SKM-1 (cell line): ENCODE measurements around the gene SYNE4.

Experiments used
- DNase-seq: peaks from one replicate; lab custom pipeline; 2025; ENCODE audit not compliant: unreplicated experiment; lab: John Stamatoyannopoulos, UW

SYNE4 gene

DNA sequence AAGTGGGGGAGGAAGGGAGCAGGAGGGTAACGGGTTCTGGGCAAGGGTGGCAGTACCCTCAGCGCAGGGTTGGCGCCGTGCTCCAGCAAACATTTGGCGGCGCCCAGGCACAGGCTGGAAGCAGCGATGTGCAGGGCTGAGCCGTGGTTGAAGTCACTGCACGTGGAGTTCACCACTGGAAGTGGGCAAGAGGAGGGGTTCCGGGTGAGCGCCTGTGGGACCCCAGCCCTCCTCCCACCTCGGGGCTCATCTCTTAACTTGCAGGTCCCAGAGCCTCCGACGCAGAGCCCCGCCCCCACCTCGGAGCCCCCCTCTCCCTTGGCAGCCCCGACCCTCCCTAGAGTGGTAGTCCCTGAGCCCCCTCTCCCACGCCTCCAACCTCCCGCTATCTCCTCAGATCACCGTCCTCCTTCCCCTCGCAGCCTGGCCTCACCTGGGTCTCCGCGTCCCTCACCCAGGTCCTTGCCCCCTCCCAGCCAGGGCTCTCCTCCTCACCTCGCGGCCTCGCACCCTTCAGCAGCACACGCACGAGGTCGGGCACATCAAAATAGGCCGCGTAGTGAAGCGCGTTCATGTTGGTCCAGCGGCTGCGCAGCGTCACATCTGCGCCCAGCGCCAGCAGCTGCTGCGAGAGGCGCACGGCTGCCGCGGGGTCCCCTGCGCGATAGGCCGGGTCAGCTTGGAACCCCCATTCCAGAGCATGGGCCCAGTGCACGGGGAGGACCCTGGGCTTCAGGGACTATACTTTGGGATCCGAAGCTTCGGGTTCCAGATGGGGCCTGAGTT is 17.7 kb upstream of the SYNE4 start:
- DNase-seq, result no peak

GRCh38 chr19:36025541-36025940 is 16.9 kb upstream of the SYNE4 start:
- DNase-seq, result no peak

GRCh38 chr19:36023432-36023831 is 14.8 kb upstream of the SYNE4 start:
- no peak for DNase-seq

GRCh38 chr19:36019061-36019670 is 10.6 kb upstream of the SYNE4 start:
- DNase-seq, result no peak

- peak; percentile 97 for DNase-seq
These were observed 5.7 kb upstream of the SYNE4 start, which contains the start of gene ALKBH6 for GRCh38 chr19:36014012-36014924. ALKBH6 (minus strand) TSS chr19:36014213; CDS start chr19:36013397, 816 bp downstream.

DNA sequence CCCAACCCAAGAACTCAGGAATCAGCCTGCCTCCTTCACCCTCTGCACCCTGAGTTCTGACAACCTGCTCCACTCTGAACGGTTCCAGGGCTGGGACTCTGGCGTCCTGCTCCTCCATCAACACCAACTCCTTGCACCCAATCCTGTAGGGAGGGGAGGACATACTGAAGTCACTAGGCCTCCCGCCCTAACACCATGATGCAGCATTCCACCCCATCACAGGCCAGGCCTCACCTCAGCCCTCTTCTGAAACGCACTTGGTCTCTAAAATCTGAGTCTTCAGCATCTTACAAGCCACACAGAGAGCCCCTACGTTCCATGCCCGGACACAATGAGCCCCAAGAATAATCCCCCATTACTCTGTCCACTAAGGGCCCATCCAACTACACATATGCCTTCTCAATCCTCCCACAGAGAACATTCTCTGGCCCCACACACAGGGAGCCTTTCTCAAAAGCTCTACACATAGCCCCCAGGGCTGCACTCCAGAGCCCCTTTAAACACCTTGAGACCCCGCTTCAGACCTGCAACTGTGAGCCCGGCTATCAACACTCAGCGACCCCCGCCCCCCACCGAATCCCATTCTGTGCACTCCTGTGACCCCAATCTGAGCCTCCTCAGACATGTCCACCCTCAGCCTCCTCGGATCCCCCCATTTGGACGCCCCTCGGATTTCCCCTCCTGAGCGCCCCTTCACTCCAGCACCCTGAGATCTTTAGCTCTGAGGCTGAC is 4.8 kb upstream of the SYNE4 start:
- no peak for DNase-seq

DNA sequence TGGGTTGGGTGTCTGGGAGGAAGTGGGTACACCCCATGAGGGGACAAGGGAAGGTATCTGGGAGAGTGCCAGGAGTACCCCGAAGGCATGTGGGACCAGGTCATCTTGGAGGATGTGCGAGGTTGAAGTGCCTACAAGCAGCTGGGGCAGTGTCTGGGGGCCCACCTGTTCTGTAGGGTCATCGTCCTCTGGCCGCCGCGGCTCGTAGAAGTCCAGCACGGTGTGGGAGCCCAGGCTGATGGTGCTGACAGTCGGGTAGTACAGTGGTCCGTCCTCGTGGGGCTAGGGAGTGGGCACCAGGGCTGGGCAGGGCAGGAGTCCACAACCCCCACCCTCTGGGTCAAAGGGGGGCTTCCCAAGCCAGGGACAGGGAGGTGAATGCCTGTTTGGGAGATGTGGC is 1.8 kb upstream of the SYNE4 start:
- no peak for DNase-seq

DNA sequence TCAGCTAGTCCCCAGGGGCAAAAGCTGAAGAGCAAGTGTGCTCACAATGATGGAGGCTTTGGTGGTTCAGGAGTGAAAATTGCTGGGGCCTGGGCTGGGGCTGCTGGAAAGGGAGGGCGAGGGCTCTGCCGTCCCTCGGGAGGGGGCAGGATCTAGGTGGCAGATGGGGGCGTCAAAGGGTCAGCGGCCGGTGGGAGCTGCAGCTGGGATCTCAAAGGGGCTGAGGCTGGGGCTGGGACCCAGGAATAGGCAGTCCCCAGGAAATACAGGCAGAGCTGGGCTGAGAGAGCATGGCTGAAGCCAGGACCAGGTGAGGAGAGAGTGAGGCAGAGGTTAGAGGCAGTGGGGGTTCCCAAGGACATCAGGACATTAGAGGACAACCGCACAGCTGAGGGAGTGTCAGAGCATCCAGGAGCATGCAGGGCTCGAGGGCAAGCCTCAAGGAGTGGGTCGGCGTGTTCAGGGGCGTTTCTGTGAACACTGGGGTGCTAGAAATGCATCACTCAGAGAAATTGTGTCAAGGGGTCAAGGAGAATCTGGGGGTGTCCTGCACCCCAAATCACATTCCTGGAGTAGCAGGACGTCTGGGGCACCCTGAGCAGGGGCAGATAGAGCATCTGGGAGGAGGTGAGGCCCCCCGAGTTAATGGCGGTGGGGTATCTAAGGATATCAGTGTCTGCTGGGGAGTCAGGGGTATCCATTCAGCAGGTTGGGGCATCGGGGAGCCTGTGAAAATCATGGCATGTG is 1.2 kb upstream of the SYNE4 start:
- no peak for DNase-seq

DNA sequence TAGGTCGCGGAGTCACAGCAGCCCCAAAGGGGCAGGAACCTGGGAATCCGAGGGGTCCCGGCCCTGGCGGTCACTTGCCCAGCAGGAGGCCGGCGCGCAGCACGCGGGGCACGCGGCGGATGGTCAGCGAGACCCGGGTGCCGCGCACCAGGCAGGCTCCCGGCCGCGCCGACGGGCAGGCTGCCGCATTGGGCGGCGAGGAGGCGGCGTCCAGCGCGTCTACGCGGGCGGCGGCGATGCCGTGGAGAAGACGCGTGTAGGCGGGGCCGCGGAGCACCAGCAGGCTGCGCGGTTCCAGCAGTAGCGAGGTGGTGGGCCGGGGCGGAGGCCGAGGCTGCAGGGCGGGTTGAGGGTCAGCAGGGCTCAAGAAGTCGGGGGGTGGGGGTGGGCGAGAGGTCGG is 607 bp upstream of the SYNE4 start:
- no peak for DNase-seq

DNA sequence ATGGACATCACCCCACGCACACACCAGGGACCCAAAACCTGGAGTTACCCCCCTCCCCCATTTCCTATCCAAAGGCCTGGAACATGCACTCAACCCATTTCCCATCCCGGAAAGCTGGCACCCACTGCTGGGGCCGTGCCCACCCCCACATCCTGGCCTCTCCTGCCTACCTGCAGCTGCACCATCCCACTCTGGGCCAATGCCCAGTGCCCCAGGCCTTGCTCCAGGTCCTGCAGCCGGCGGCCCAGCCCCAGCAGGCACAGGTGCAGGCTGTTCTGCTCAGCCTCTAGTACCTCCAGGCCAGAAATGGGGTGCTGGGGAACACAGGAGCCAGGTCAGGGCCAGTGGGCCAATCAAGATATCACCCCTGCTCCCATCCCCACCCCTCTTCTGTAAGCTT is 1.7 kb downstream of the SYNE4 start:
- DNase-seq, result no peak

- no peak for DNase-seq
These were observed 5.3 kb downstream of the SYNE4 start for GRCh38 chr19:36003284-36003683.

GRCh38 chr19:36001605-36002004 is 7.0 kb downstream of the SYNE4 start:
- DNase-seq, result no peak

- no peak for DNase-seq
These were observed 11.8 kb downstream of the SYNE4 start for GRCh38 chr19:35996777-35997176.

DNA sequence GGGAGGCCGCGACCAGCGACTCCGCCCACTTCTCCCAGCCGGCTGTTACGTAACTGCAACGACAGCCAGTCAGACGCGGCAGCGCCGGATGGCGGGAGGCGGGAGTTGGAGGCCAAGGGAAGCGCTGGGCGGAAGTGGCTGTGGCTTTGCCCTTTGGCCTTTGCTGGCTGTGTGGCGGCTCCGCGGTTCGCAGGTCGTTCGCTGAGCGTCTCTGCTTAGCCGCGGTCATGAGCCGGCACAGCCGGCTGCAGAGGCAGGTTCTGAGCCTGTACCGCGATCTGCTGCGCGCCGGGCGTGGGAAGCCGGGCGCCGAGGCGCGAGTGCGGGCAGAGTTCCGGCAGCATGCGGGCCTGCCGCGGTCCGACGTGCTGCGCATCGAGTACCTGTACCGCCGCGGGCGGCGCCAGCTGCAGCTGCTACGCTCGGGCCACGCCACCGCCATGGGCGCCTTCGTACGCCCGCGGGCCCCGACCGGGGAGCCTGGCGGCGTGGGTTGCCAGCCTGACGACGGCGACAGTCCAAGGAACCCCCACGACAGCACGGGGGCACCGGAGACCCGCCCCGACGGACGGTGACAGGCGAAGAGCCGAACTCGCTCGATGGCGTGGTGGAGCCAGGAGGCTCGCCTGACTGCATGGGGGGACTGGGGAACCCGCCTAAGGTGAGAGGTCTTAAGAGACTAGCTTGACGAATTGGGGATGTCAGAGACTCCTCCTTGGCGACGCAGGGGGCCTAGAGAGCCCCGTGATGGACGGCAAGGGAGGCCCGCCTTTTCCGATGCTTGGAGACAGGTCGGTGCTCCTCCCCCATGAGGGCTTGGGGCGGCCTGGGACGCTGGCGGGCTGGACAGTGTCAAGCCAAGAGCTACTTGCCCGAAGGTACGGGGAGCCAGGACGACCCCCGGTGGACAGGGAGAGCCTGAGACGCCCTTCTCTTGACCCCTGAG is 13.3 kb downstream of the SYNE4 start, which contains the start of gene SDHAF1:
Gene SDHAF1, plus strand, starts transcription at position 141 of the 946 bp plus-strand sequence. Its CDS starts 87 bp downstream, at position 228.
- DNase-seq, result peak; percentile 89

DNA sequence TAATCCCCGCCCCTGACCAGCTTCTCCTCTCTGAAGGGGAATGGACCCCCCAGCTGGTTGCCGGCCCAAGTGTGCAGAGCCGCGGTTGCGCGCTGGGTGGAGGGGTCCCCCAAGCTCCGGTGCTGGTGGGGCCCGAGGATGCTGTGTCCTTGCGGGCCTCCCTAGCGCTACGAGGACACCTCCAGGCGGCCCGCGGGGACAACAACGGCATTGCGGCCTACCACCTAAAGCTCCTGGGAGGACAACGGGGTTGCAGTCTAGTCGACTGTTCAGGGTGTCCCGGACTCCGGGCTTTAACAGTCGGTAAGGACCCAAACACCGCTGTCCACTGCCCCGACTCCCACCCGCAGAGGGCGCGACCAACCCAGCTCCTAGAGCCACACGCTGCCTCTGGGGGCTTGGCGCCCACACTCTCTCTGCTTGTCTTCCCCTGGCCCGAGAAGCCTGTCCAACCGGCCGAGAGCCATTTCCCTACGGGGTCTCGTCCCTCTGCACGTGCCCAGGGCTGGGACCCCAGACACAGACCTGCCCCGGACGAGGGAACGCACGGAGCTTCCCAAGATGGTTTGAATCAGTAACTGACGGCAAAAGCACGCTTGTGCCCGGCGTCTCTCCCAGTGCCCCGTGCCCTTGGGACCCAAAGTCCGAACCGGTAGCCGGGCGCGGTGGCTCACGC is 14.6 kb downstream of the SYNE4 start:
- no peak for DNase-seq

GRCh38 chr19:35992907-35993765 is 15.5 kb downstream of the SYNE4 start:
- no peak for DNase-seq

GRCh38 chr19:35991731-35992450 is 16.7 kb downstream of the SYNE4 start:
- no peak for DNase-seq
